ENCODE measurements around the gene C12orf57.

C12orf57 gene

DNA sequence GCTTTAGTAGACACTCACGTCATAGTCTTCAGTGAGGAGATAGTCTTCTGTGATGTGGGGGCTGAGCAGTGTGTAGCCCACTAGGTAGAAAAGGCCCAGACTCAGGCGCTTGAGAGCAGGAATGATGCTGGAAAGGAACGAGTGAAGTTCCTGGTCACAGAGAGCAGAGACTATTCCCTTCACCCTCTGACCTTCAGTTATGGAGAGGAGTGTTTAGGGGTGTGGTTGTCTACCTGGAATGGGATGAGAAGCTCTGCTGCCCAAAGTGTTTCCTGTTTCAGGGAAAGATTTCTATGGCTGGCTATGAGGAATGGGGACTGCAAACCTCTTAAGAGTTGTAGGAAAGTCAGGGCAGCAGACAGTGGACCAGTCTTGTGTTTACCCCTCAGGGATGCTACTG, 35.6 kb downstream of the C12orf57 start:
- Histone ChIP-seq H3K27me3 (ENCODE audit: insufficient read depth, low read length) (no peaks in the 10 kb centered on the region), H3K27ac (ENCODE audit: low read length) (no peak overlapping the region), H3K9ac (ENCODE audit: low read depth, low read length) (no peak overlapping the region), H3K4me1 (ENCODE audit: insufficient read depth, low read length) (no peaks in the 10 kb centered on the region), H3K4me3 (ENCODE audit: low read length) (no peak overlapping the region), H3K9me3 (ENCODE audit: insufficient read depth, low read depth, low read length) (no peaks in the 10 kb centered on the region), H3K36me3 (ENCODE audit: insufficient read depth, low read depth, low read length) (peaks cover 92% of the 10 kb centered on the region)

DNA sequence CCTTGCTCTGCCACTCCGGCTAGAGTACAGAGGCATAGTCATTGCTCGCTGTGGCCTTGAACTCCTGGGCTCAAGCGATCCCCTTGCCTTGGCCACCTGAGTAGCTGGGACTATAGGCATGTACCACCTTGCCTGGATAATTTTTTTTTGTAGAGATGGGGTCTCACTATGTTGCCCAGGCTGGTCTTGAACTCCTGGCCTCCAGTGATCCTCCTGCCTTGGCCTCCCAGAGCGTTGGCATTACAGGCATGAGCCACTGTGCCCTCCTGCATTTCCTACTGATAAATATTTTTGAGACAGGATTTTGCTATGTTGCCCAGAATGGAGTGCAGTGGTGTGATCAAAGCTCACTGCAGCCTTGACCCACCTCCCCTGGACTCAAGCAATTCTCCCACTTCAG, 36.3 kb downstream of the C12orf57 start:
- Histone ChIP-seq H3K27me3 (ENCODE audit: insufficient read depth, low read length) (no peaks in the 10 kb centered on the region), H3K9ac (ENCODE audit: low read depth, low read length) (no peak overlapping the region), H3K27ac (ENCODE audit: low read length) (no peak overlapping the region), H3K36me3 (ENCODE audit: insufficient read depth, low read depth, low read length) (peaks cover 86% of the 10 kb centered on the region), H3K9me3 (ENCODE audit: insufficient read depth, low read depth, low read length) (no peaks in the 10 kb centered on the region), H3K4me1 (ENCODE audit: insufficient read depth, low read length) (no peaks in the 10 kb centered on the region), H3K4me3 (ENCODE audit: low read length) (no peak overlapping the region)

DNA sequence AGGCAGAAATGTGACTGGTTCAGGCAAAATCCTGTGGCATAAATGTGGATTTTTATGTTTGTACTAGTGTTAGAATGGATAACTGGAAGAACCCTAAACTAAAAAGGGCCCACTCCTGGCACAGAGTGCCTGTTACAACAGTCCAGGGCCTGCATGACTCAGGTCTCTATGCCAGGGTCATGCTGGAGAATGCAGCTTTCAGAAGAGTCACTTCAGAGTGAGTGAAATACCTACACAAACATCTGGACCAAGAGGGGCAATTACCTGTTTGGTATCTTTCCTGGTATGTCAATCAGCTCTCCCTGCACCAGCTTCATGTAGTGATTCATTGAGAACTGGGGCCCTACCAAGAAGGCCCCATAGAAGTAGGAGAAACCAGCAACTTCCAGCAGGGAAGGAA, 36.9 kb downstream of the C12orf57 start:
- Histone ChIP-seq H3K4me3 (ENCODE audit: low read length) (no peak overlapping the region), H3K36me3 (ENCODE audit: insufficient read depth, low read depth, low read length) (peaks cover 80% of the 10 kb centered on the region), H3K27ac (ENCODE audit: low read length) (no peak overlapping the region), H3K4me1 (ENCODE audit: insufficient read depth, low read length) (no peaks in the 10 kb centered on the region), H3K27me3 (ENCODE audit: insufficient read depth, low read length) (no peaks in the 10 kb centered on the region), H3K9me3 (ENCODE audit: insufficient read depth, low read depth, low read length) (no peaks in the 10 kb centered on the region), H3K9ac (ENCODE audit: low read depth, low read length) (no peak overlapping the region)

DNA sequence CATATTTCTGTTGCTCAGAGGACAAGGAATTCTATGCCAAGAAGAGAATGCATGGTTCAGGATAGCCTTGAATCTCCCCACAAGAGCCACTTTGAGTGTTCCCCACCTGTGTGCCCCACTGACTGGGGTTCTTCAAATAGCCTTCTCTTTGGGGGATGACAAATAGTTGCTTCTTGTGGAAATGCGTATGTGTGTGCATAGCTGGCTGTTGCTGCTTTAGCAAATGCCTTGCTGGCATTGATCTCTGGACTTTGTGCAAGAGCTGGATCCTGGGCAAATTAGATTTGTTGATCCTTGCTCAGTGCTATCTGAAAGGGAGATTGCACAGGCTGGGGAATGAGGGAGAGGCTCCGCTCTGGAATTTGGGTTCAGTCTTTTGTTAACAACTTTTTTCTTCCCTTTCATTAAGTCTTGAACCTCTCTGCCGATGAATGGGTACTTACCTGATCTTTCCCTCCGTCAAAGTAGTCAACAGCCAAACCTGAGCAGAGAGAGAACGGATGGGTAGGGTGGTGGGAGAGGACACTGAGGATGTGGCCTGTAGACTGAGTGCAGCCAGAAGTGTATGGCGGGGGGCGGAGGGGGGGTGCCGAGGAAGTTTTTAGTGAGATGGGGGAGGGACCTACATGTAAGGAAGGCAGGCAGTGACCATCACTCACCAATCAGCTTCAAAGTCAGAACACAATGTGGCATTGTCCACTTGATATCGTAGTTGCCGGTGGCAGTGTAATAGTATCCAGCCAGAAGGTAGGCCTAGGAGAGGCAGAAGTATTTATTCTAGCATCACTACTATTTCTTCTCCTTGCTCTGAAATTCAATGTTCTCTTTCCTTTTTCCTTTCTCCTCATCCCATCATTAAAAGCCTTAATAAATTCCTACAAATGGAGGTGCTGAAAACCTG, 37.6 kb downstream of the C12orf57 start:
- H3K4me1 ChIP-seq (ENCODE audit: insufficient read depth, low read length), result no peaks in the 10 kb centered on the region
- H3K9ac ChIP-seq (ENCODE audit: low read depth, low read length), result no peak overlapping the region
- H3K27ac ChIP-seq (ENCODE audit: low read length), result no peak overlapping the region
- H3K9me3 ChIP-seq (ENCODE audit: insufficient read depth, low read depth, low read length), result no peaks in the 10 kb centered on the region
- no peak overlapping the region for H3K4me3 ChIP-seq (ENCODE audit: low read length)
- no peaks in the 10 kb centered on the region for H3K27me3 ChIP-seq (ENCODE audit: insufficient read depth, low read length)
- peaks cover 73% of the 10 kb centered on the region for H3K36me3 ChIP-seq (ENCODE audit: insufficient read depth, low read depth, low read length)

DNA sequence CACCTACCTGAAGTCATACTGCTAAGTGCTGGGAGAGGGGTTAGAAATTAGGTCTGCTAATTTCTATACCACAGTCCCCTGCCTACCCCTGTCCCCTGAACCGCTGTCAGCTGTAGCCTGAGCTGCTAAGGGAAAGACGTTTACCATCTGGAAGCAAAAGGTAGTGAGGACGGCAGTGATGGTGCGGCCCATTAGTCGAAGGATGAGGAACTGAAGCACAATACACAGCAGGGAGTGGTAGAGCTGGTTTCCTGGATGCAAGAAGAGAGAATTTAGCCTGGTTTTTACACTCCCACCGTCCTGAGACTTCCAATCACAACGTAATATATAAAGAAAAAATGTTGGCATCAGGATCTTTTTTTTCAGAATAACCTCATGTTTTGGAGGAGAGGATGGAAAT, 38.7 kb downstream of the C12orf57 start:
- Histone ChIP-seq H3K9ac (ENCODE audit: low read depth, low read length) (no peak overlapping the region), H3K36me3 (ENCODE audit: insufficient read depth, low read depth, low read length) (peaks cover 62% of the 10 kb centered on the region)

DNA sequence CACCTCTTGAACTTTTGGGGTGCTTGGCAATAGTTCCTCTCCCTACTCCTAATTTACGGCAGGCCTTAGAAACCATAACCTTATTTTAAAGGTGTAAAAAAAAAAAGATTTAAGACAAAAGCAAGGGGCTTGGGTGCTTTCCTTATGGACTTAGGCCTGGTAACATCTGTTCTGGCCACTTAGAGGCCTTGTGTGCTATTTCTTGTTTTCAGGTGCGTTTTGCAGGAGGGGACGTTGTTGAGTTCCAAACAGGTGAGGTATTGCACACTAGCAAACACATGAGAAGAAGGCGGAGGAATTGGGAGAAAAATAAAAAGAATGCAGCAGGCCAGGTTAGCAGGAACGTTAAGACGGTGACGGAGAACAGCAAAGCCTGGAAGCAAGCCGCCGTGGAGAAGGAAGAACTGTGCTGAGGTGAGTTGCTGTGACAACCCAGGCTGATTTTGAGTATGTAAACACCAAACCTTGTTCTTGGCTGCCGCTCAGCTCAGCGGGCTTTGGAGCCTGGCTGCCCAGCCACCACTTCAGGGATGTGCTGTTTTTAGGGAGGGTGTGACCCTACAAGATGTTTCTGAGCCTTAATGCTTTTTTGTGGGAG, 44.2 kb downstream of the C12orf57 start:
- Histone ChIP-seq H3K36me3 (ENCODE audit: insufficient read depth, low read depth, low read length) (peaks cover 19% of the 10 kb centered on the region), H3K9ac (ENCODE audit: low read depth, low read length) (no peak overlapping the region), H3K27me3 (ENCODE audit: insufficient read depth, low read length) (no peaks in the 10 kb centered on the region), H3K4me1 (ENCODE audit: insufficient read depth, low read length) (no peaks in the 10 kb centered on the region), H3K27ac (ENCODE audit: low read length) (no peak overlapping the region), H3K9me3 (ENCODE audit: insufficient read depth, low read depth, low read length) (no peaks in the 10 kb centered on the region), H3K4me3 (ENCODE audit: low read length) (no peak overlapping the region)

More for the DNA sequence above, 38.7 kb downstream of the C12orf57 start:
- Histone ChIP-seq H3K27me3 (ENCODE audit: insufficient read depth, low read length) (no peaks in the 10 kb centered on the region), H3K27ac (ENCODE audit: low read length) (no peak overlapping the region), H3K4me3 (ENCODE audit: low read length) (no peak overlapping the region), H3K9me3 (ENCODE audit: insufficient read depth, low read depth, low read length) (no peaks in the 10 kb centered on the region), H3K4me1 (ENCODE audit: insufficient read depth, low read length) (no peaks in the 10 kb centered on the region)
